Activated gamma-delta T cell (primary cell): ENCODE results near the gene IL21R.
"Not testable (repeated sequence)": the region's sequence is repeated elsewhere in the genome, so short reads cannot be mapped to it uniquely, and the experiment has no call there.

Source experiments
- DNase-seq: peaks from one replicate; lab custom pipeline; 2025; lab: John Stamatoyannopoulos, UW

The IL21R gene

GRCh38 chr16:27400751-27401620 lies 988 bp upstream of the IL21R start:
- no peak for DNase-seq

GRCh38 chr16:27402569-27402963 lies 592 bp downstream of the IL21R start:
- no peak for DNase-seq

- DNase-seq, result no peak
Measured at GRCh38 chr16:27402964-27403600, 1.1 kb downstream of the IL21R start.

DNA sequence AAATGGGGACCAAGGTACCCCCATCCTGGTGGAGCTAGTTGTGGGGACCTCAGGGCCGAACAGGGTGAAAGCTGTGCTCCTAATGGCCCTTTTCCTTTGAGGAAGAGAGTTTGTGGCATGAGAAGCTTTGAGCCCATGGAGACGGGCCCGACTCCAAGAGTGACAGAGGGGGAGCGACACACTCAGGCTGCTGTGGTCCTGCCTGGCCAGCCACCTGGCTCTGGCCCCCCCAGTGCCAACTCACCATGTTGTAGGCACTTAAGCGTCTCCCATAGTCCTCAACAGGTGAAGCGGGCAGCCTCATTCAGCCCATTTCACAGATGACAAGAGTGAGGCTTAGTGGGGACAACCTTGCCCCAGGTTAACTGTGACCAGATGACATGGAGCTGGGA lies 1.6 kb downstream of the IL21R start:
- no peak for DNase-seq

- DNase-seq, result no peak
Measured at GRCh38 chr16:27404163-27404823, 2.3 kb downstream of the IL21R start.

- DNase-seq, result no peak
Measured at GRCh38 chr16:27405546-27406451, 3.8 kb downstream of the IL21R start.

DNA sequence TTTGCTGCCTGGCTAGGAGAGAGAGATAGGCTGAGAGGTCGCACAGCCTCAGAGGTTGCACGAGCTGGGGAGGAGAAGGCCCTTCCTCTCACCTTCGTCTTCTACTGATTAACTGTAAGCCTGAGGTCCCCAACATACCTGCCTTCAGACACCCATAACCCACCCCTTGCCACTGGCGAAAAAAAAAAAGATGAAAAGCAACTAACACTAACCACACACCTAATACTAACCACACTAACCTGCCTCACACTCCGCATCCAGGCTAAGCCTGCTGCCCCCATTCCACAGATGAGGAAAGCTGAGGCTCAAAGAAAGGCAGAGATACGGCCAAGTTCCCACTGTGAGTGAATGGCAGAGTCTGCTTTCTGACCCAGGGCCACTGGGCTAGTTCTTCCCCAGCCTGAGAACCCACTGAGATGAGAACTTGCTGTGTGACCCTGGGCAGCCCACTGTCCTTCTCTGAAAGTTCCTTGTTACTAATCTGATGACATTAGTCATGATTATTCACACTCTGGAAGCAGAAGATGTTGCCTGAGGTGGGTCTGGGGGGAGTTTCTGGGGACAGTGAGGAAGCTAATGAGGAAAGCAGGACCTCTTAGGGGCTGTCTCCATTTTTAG lies 4.6 kb downstream of the IL21R start:
- DNase-seq, result no peak

DNA sequence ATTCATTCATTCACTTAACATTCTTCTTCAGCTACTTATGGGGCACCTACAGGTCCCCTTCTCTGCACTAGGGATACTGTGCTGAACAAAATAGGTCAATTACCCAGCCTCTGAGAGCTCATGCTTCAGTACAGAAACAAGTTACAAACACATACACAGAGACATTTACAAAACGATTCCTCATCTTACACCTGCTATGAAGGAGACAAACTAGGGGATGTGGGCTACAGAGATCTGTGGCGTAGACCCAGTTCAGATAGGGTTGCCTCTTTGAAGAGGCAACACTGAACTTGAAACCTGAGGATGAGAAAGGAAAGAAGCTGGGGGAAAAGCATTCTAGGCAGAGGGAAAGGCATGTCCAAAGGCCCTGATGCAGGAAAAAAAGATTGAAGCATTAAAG lies 5.2 kb downstream of the IL21R start:
- no peak for DNase-seq

GRCh38 chr16:27408012-27408601 lies 6.1 kb downstream of the IL21R start:
- DNase-seq, result no peak

- no peak for DNase-seq
Measured at GRCh38 chr16:27408602-27409031, 6.6 kb downstream of the IL21R start.

DNA sequence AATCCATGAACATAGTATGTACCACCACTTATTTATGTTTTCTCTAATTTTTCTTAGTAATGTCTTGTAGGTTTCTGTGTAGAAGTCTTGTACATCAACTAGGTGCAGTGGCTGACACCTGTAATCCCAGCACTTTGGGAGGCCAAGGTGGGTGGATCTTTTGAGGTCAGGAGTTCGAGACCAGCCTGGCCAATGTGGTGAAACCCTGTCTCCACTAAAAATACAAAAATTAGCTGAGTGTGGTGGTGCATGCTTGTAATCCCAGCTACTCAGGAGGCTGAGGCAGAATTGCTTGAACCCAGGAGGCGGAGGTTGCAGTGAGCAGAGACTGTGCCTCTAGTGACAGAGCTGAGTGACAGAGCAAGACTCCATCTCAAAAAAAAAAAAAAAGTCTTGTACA lies 8.0 kb downstream of the IL21R start:
- not testable (repeated sequence) for DNase-seq

DNA sequence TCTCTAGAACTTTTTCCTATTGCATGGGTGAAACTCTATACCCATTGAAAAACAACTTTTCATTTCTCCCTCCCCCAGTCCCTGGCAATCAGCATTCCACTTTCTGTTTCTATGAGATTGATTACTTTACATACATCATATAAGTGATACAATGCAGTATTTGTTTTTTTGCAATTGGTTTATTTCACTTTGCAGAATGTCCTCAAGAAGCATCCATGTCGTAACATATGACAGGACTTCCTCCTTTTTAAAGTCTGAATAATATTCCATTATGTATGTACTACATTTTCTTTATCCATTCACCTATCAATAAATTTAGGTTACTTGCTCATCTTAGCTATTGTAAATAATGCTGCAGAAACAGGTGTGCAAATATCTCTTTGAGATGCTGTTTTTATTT lies 8.8 kb downstream of the IL21R start:
- no peak for DNase-seq

DNA sequence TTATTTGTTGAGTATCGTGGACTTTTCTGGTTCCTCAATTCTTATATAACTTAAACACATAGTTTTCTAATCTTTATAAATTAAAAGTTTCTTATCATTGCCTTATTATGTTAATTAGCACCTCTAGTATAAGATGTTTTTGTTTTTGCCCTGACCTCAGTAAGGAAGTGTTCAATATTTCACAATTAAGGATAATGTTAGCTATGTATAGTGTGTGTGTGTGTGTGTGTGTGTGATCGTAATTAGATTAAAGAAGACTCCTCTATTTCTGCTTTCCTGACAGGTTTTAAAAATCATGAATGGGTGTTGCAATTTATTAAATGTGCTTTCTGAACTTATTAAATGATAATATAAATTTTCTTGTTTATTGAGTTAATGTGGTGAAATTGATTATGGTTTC lies 12.0 kb downstream of the IL21R start:
- DNase-seq, result no peak

DNA sequence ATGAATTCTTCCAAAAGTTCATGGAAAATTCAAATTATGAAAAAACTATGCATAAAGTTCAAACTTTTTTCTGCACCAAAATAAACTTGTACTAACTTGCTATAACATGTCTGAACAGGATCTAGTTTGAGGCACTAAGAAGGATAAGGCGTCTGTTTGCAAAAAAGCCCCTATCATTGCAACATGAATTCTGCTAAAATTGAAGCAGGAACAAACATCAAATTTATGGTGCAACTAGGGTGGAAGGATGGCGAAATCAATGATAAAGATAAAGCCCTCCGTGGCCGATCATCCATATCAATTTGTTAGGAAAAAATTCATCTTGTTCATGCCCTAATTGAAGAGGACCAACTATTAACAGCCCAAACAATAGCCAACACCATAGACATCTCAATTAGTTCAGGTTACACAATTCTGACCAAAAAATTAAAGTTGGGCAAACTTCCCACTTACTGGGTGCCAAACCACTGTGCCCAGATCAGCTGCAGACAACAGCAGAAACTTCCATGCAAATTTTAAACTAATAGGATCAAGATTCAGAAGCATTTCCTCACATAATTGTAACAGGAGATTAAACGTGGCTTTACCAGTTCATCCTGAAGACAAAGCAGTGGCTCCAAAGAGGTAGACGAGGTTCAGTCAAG lies 12.9 kb downstream of the IL21R start:
- no peak for DNase-seq

DNA sequence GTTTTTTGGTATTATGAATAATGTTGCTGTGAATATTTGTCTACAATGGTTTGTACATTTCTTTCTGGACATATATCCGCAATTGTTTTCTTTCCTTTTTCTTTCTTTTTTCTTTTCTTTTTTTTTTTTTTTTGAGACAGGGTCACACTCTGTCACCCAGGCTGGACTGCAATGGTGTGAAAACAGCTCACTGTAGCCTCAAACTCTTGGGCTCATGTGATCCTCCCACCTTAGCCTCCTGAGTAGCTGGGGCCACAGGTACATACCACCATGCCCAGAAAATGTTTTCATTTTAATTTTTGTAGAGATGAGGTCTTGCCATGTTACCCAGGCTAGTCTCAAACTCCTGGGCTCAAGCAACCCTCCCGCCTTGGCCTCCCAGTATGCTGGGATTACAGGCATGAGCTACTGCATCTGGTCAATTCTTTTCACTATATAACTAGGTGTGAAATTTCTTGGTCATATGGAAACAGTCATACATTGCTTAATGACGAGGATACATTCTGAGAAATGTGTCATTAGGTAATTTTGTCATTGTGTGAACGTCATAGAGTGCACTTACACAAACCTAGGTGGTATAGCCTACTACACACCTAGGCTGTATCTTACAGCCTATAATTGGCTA lies 15.2 kb downstream of the IL21R start:
- no peak for DNase-seq

GRCh38 chr16:27421961-27422740 lies 20.2 kb downstream of the IL21R start:
- DNase-seq, result no peak

DNA sequence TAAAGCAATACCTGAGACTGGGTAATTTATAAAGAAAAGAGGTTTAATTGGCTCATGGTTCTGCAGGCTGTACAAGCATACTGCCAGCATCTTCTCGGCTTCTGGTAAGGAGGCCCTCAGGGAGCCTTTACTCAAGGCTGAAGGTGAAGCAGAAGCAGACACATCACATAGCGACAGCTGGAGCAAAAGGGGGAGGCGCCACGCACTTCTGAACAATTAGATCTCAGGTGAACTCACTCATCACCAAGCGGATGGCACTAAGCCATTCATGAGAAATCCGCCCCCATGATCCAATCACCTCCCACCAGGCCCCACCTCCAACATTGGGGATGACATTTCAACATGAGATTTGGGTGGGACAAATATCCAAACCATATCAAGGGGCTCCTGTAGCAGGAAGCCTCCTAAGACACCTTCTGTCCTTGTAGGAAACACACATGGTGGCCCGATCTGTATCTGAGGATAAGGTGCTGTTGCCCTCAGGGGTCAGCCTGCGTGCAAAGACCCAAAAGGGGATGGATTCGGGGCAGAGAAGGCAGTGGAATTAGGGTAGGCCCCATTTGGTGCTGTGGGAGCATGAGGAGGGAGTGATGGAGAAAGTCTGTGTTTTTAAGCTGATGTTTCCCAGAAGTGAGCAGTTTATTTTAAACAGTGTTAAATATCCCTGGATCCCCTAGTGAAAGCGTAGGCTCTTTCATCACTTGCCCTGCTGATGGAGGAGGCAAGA lies 23.0 kb downstream of the IL21R start:
- DNase-seq, result no peak

DNA sequence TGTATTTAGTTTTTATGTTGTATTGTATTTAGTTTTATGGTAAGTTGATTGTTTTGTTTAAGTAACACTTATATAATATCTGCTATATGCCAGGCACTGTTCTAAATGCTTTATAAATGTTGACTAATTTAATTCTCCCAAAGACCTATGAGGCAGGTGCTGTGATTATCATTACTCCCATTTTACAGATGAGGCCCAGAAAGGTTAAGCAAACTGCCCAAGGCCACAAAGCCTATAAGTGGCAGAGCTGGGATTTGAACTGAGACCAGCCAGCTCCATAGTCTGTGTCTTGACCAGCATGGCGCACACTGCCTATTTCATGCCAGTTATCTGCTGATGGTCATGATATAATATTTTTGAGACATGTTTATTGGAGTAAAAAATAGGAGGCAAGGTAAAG lies 24.0 kb downstream of the IL21R start:
- no peak for DNase-seq
